ENCODE data around the gene SUSD6.

The SUSD6 gene

GRCh38 chr14:69648480-69649451 lies 37.4 kb downstream of the SUSD6 start:
- Mint-ChIP-seq H3K9me3 (no peaks in the 10 kb centered on the region), H3K4me3 (no peak overlapping the region), H3K27me3 (ENCODE audit: low read depth, poor library complexity) (no peaks in the 10 kb centered on the region), H3K36me3 (ENCODE audit: low read depth) (peaks cover 7% of the 10 kb centered on the region), H3K4me1 (peaks cover 73% of the 10 kb centered on the region), H3K27ac (peak overlapping the region; percentile 68)
- TF ChIP-seq, protein P1, sequence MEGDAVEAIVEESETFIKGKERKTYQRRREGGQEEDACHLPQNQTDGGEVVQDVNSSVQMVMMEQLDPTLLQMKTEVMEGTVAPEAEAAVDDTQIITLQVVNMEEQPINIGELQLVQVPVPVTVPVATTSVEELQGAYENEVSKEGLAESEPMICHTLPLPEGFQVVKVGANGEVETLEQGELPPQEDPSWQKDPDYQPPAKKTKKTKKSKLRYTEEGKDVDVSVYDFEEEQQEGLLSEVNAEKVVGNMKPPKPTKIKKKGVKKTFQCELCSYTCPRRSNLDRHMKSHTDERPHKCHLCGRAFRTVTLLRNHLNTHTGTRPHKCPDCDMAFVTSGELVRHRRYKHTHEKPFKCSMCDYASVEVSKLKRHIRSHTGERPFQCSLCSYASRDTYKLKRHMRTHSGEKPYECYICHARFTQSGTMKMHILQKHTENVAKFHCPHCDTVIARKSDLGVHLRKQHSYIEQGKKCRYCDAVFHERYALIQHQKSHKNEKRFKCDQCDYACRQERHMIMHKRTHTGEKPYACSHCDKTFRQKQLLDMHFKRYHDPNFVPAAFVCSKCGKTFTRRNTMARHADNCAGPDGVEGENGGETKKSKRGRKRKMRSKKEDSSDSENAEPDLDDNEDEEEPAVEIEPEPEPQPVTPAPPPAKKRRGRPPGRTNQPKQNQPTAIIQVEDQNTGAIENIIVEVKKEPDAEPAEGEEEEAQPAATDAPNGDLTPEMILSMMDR (IDR thresholded peaks at IDR 0.05) = no peak
- no peak for DNase-seq

DNA sequence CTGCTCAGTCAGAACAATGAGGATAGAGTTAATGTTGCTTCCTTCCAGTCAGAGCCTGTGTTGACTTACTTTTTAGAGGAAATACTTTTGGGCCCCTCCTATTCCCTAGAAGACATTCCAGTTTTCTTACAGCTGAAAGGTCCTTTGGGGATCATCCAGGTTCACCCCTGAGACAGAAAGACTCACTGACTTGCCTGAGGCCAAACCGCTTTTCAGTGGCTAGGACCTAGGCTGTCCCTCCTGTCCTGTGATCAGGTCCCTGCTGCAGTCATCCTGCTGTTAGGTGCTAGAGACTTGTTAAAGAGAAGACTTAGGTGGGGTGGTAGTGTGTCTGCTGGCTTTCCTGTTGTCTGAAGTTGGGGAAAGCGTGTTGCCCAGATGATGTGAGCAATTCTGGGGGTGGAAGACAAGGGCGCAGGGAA lies 39.6 kb downstream of the SUSD6 start:
- Mint-ChIP-seq H3K36me3 (ENCODE audit: low read depth) (peaks cover 4% of the 10 kb centered on the region), H3K27ac (no peak overlapping the region), H3K4me1 (peaks cover 73% of the 10 kb centered on the region), H3K27me3 (ENCODE audit: low read depth, poor library complexity) (peaks cover 3% of the 10 kb centered on the region), H3K4me3 (no peak overlapping the region), H3K9me3 (no peaks in the 10 kb centered on the region)
- DNase-seq = no peak
- TF ChIP-seq, protein P1 (IDR thresholded peaks at IDR 0.05) = no peak

DNA sequence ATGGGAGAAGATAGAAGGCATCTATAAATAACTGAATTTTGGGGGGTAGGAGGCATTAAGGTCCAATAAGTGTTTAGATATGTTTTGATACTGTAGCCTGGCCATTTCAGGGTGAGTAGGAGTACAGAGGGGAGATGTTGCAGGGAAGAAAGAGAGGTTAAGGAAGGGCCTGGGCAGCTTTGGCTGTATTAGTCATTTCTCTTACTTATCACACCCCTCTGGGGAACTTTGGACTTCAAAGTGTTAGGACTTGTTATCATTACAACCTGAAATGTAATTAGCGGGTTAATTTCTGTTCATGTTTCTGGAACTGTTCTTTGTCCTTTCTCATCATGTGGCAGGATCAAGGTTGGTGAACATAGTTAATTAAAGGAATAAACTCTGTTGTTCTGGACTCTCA lies 40.3 kb downstream of the SUSD6 start:
- Mint-ChIP-seq H3K4me1 (peaks cover 69% of the 10 kb centered on the region), H3K4me3 (no peak overlapping the region), H3K27ac (no peak overlapping the region), H3K27me3 (ENCODE audit: low read depth, poor library complexity) (peaks cover 3% of the 10 kb centered on the region), H3K9me3 (no peaks in the 10 kb centered on the region), H3K36me3 (ENCODE audit: low read depth) (no peaks in the 10 kb centered on the region)
- TF ChIP-seq, protein P1 (IDR thresholded peaks at IDR 0.05) = no peak
- no peak for DNase-seq

GRCh38 chr14:69652942-69653684 lies 41.7 kb downstream of the SUSD6 start:
- DNase-seq = no peak
- H3K4me3 Mint-ChIP-seq = no peak overlapping the region
- H3K9me3 Mint-ChIP-seq = no peaks in the 10 kb centered on the region
- peaks cover 63% of the 10 kb centered on the region for H3K4me1 Mint-ChIP-seq
- no peaks in the 10 kb centered on the region for H3K36me3 Mint-ChIP-seq (ENCODE audit: low read depth)
- TF ChIP-seq, protein P1 (IDR thresholded peaks at IDR 0.05) = no peak
- H3K27ac Mint-ChIP-seq = no peak overlapping the region
- peaks cover 3% of the 10 kb centered on the region for H3K27me3 Mint-ChIP-seq (ENCODE audit: low read depth, poor library complexity)

GRCh38 chr14:69654116-69654515 lies 42.7 kb downstream of the SUSD6 start:
- Mint-ChIP-seq H3K36me3 (ENCODE audit: low read depth) (peaks cover 4% of the 10 kb centered on the region), H3K9me3 (no peaks in the 10 kb centered on the region), H3K27me3 (ENCODE audit: low read depth, poor library complexity) (peaks cover 3% of the 10 kb centered on the region), H3K27ac (no peak overlapping the region), H3K4me1 (peaks cover 63% of the 10 kb centered on the region), H3K4me3 (no peak overlapping the region)
- no peak for DNase-seq
- TF ChIP-seq, protein P1 (IDR thresholded peaks at IDR 0.05) = no peak
